Neural cell (in vitro differentiated cells): ENCODE measurements around the gene GABRB1. TPM values are rescaled to one million over a fixed set of nuclear protein-coding genes. Genes with fewer than 3 reads are reported as not detected.

Experiments
- H2AFZ ChIP-seq: fragments of 200-600, 300-800 bp; sonication (generic), shearing (Covaris generic); 2 replicates; pipeline ENCODE4 v1.6.0; 2014; ENCODE audit warnings: low read depth, mild to moderate bottlenecking, antibody characterized with exemption, low read length, moderate library complexity
- H3F3A ChIP-seq: fragments of 200-600 bp; shearing (Covaris generic); 2 replicates; pipeline ENCODE4 v1.6.1; 2016; ENCODE audit warnings: mild to moderate bottlenecking, moderate library complexity, mixed read lengths, antibody characterized with exemption, low read length; ENCODE audit not compliant: insufficient read depth, poor library complexity, severe bottlenecking
- H3K27ac ChIP-seq: fragments of 200-600, 300-800 bp; sonication (generic), shearing (Covaris generic); 2 replicates; pipeline ENCODE4 v1.5.1; 2014; ENCODE audit warnings: mild to moderate bottlenecking, low read length, moderate library complexity
- H3K27me3 ChIP-seq: fragments of 300-800, 200-600 bp; sonication (generic), shearing (Covaris generic); 2 replicates; pipeline ENCODE4 v1.6.0; 2014; ENCODE audit warnings: mild to moderate bottlenecking, low read depth, low read length, moderate library complexity; ENCODE audit not compliant: insufficient read depth
- H3K36me3 ChIP-seq: fragments of 300-800, 200-600 bp; sonication (generic), shearing (Covaris generic); 2 replicates; pipeline ENCODE4 v1.5.1; 2014; ENCODE audit warnings: mild to moderate bottlenecking, antibody characterized with exemption, low read length, moderate library complexity; ENCODE audit not compliant: insufficient read depth
- H3K4me2 ChIP-seq: fragments of 300-800, 200-600 bp; sonication (generic), shearing (Covaris generic); 2 replicates; pipeline ENCODE4 v1.6.0; 2014; ENCODE audit warnings: mild to moderate bottlenecking, low read length
- H3K4me3 ChIP-seq: fragments of 300-800, 200-600 bp; sonication (generic), shearing (Covaris generic); 2 replicates; pipeline ENCODE4 v1.5.1; 2014; ENCODE audit warnings: mild to moderate bottlenecking, low read length, moderate library complexity
- H3K79me2 ChIP-seq: fragments of 200-600 bp; shearing (Covaris generic); replicated peaks from 2 replicates; pipeline ENCODE4 v1.6.0; 2014; ENCODE audit warnings: mild to moderate bottlenecking, low read length, moderate library complexity; ENCODE audit not compliant: insufficient read depth
- H3K9ac ChIP-seq: fragments of 300-800, 200-600 bp; sonication (generic), shearing (Covaris generic); 2 replicates; pipeline ENCODE4 v1.6.1; 2016; ENCODE audit warnings: mild to moderate bottlenecking, low read length, mixed read lengths
- H3K9me2 ChIP-seq: fragments of 200-600 bp; shearing (Covaris generic); 2 replicates; pipeline ENCODE4 v1.6.1; 2016; ENCODE audit warnings: mild to moderate bottlenecking, low read length, mixed read lengths; ENCODE audit not compliant: insufficient read depth
- H3K9me3 ChIP-seq: fragments of 200-600, 300-800 bp; sonication (generic), shearing (Covaris generic); 2 replicates; pipeline ENCODE4 v1.6.1; 2016; ENCODE audit warnings: mild to moderate bottlenecking, mixed run types, low read length, moderate library complexity, mixed read lengths
- H4K20me1 ChIP-seq: fragments of 200-600 bp; shearing (Covaris generic); 2 replicates; pipeline ENCODE4 v1.6.1; 2016; ENCODE audit warnings: mild to moderate bottlenecking, mixed run types; ENCODE audit not compliant: insufficient read depth
- CTCF ChIP-seq: fragments of 450-650 bp; IDR thresholded peaks from 2 replicates; pipeline ENCODE4 v1.5.1; 2014; ENCODE audit warnings: antibody characterized with exemption, mild to moderate bottlenecking, moderate library complexity; ENCODE audit not compliant: poor library complexity, severe bottlenecking
- EP300 ChIP-seq: fragments of 450-650 bp; conservative IDR thresholded peaks from 2 replicates; pipeline ENCODE4 v1.6.1; 2014; ENCODE audit warnings: antibody characterized with exemption, mild to moderate bottlenecking, moderate library complexity; ENCODE audit not compliant: poor library complexity, severe bottlenecking
- EZH2 ChIP-seq: fragments of 200-600, 300-800 bp; shearing (Covaris generic), sonication (generic); IDR thresholded peaks from 2 replicates; pipeline ENCODE4 v1.6.1; 2014; ENCODE audit warnings: antibody characterized with exemption, low read length, borderline replicate concordance, mild to moderate bottlenecking; ENCODE audit not compliant: insufficient read depth, poor library complexity, severe bottlenecking
- MXI1 ChIP-seq: fragments of 450-650 bp; conservative IDR thresholded peaks from 2 replicates; pipeline ENCODE4 v1.6.1; 2014; ENCODE audit warnings: antibody characterized with exemption, mild to moderate bottlenecking; ENCODE audit not compliant: poor library complexity, severe bottlenecking
- POLR2AphosphoS5 ChIP-seq: IDR thresholded peaks from 2 replicates; pipeline ENCODE4 v1.6.1; 2012
- RAD21 ChIP-seq: fragments of 450-650 bp; conservative IDR thresholded peaks from 2 replicates; pipeline ENCODE4 v1.6.1; 2014; ENCODE audit warnings: antibody characterized with exemption, mild to moderate bottlenecking, moderate library complexity
- REST ChIP-seq: IDR thresholded peaks from 2 replicates; pipeline ENCODE4 v1.6.1; 2012; ENCODE audit warnings: borderline replicate concordance
- SMC3 ChIP-seq: fragments of 450-650 bp; conservative IDR thresholded peaks from 2 replicates; pipeline ENCODE4 v1.6.1; 2014; ENCODE audit warnings: antibody characterized with exemption, mild to moderate bottlenecking, moderate library complexity; ENCODE audit not compliant: poor library complexity
- TAF1 ChIP-seq: IDR thresholded peaks from 2 replicates; pipeline ENCODE4 v1.6.1; 2012; ENCODE audit warnings: low read depth
- polyA plus RNA-seq: library from polyadenylated mRNA; depleted of rRNA; stranded (reverse); fragments of >200 nt; gene quantifications from 2 replicates; pipeline ENCODE4 v1.2.3, GENCODE V29; 2014

Gene GABRB1
- polyA plus RNA-seq, 1 donor from 2014 or later = 1.0 TPM

- Histone ChIP-seq H3K9ac (no peak overlapping the region), H4K20me1 (no peaks in the 10 kb centered on the region), H3K9me2 (no peaks in the 10 kb centered on the region), H3K9me3 (no peaks in the 10 kb centered on the region), H3K4me2 (no peak overlapping the region), H3K27ac (no peak overlapping the region), H3K27me3 (no peaks in the 10 kb centered on the region), H3K4me3 (no peak overlapping the region), H2AFZ (no peak overlapping the region), H3K79me2 (no peaks in the 10 kb centered on the region), H3F3A (no peaks in the 10 kb centered on the region), H3K36me3 (no peaks in the 10 kb centered on the region)
- no peak for TF ChIP-seq RAD21
- TF ChIP-seq EZH2 = no peak
- no peak for TF ChIP-seq MXI1
- no peak for TF ChIP-seq SMC3
- TF ChIP-seq REST = no peak
Observed at GRCh38 chr4:47473141-47473750, 441.9 kb downstream of the GABRB1 start.

GRCh38 chr4:47474799-47475198, 443.4 kb downstream of the GABRB1 start:
- no peaks in the 10 kb centered on the region for H3K9me3 ChIP-seq
- H3K4me3 ChIP-seq = no peak overlapping the region
- H4K20me1 ChIP-seq = no peaks in the 10 kb centered on the region
- no peaks in the 10 kb centered on the region for H3F3A ChIP-seq
- H3K27me3 ChIP-seq = no peaks in the 10 kb centered on the region
- no peaks in the 10 kb centered on the region for H3K9me2 ChIP-seq
- no peaks in the 10 kb centered on the region for H3K79me2 ChIP-seq
- H2AFZ ChIP-seq = no peak overlapping the region
- H3K4me2 ChIP-seq = no peak overlapping the region
- H3K36me3 ChIP-seq = no peaks in the 10 kb centered on the region
- H3K27ac ChIP-seq = no peak overlapping the region
- H3K9ac ChIP-seq = no peak overlapping the region
- TF ChIP-seq POLR2AphosphoS5 = no peak
- no peak for TF ChIP-seq REST
- no peak for TF ChIP-seq CTCF
- TF ChIP-seq MXI1 = no peak
- TF ChIP-seq SMC3 = no peak
- TF ChIP-seq EZH2 = no peak
- TF ChIP-seq RAD21 = no peak
- no peak for TF ChIP-seq TAF1
- TF ChIP-seq EP300 = no peak
